Activated naive CD4-positive, alpha-beta T cell treated with anti-CD3 and anti-CD28 coated beads, Interleukin-2, amount 50 U/mL, for 72 hours (primary cell): ENCODE measurements around the gene C2. TPM values are rescaled to one million over a fixed set of nuclear protein-coding genes. Genes with fewer than 3 reads are reported as not detected.
A peak's percentile ranks its signal among the peaks of the same experiment; 100 is the strongest.

ENCODE experiments used
- ATAC-seq, 2 donors: fragments of 150-1000 bp; cut with Tn5 transposase; 2 replicates each; pipeline ENCODE4 v1.10.0; 2021; ENCODE audit warnings: mild to moderate bottlenecking in 2 of 2, moderate library complexity in 2 of 2
- DNase-seq, 2 donors: peaks; one replicate each; pipeline ENCODE4 v3.0.0; 2021 to 2022; ENCODE audit warnings: low spot score in 2 of 2
- H3K27ac Mint-ChIP-seq, 2 donors: one replicate each; pipeline ENCODE4 v1.8.0; 2022; ENCODE audit warnings: mild to moderate bottlenecking in 2 of 2, mixed read lengths in 2 of 2
- H3K36me3 Mint-ChIP-seq, 2 donors: one replicate each; pipeline ENCODE4 v1.8.0; 2022; ENCODE audit warnings: mixed read lengths in 2 of 2
- H3K9me3 Mint-ChIP-seq, 2 donors: one replicate each; pipeline ENCODE4 v1.8.0; 2022; ENCODE audit warnings: mixed read lengths in 2 of 2
- total RNA-seq, 2 donors: library from RNA; stranded (reverse); gene quantifications; one replicate each; pipeline ENCODE4 v1.2.3, GENCODE V29; 2022

C2 gene
- 1 to 10 TPM in 1 of 2 donors, under 1 TPM in 1; 0.53 to 5.2 TPM for total RNA-seq

DNA sequence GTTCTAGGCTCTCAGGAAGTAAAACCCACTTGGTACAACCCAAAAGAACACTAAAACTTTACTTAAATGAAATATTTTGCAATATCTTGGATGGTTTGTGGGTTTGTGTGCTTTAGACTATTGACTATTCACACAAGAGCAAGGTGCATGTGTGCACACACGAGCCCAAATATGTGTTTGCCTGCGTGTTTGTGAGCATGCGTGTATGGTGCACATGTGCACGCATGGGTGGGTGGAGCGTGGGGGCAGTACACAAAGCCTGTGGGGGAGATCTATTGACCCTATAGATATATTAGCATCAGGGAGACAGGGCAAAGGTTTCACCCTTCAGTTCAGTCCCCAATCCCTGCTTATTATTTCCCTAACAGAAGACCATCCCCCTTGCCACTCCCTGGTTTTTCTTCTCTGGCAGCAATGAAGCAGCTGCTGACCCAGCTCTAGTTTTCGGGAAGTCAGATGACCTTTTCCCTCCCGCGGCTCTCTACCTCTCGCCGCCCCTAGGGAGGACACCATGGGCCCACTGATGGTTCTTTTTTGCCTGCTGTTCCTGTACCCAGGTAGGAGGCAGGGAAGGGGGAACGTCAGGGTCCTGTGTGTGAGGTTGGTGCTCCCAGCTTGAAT is at the start of gene C2:
C2 (plus strand) TSS at position 476 of the 621 bp plus-strand sequence; CDS start at position 512, 36 bp downstream.
- ATAC-seq (no peak), DNase-seq (no peak)
- H3K9me3 Mint-ChIP-seq: no peaks in the 10 kb centered on the region
- no peak within 1 kb of the TSS for H3K27ac Mint-ChIP-seq
- H3K36me3 Mint-ChIP-seq: no peaks in the 10 kb centered on the region

GRCh38 chr6:31878222-31878621 is 49.3 kb upstream of the C2 start:
- Mint-ChIP-seq H3K9me3 (no peaks in the 10 kb centered on the region), H3K27ac (peak overlapping the region in 1 of 2 donors; percentile 42), H3K36me3 (peaks cover 8 to 9% of the 10 kb centered on the region in 2 donors)
- DNase-seq: no peak
- ATAC-seq: no peak

DNA sequence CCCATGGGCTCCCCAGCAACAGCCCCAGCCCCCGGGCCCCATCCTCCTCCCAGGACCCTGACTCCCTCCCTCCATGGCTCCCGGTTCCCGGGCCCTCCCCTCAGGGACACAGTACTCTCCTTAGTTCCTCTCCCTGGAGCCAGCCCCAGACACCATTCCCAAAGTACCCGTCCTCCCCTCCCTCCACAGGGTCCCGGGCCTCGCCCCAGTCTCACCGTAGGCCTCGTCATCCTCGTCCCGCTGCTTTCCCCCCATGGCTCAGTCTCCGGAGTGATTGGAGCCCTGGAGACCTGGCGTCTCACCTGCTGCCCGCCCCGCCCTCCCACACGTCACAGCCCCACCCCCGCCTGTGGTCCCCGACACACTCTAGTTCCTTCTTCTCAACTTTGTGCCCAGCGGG is 48.8 kb upstream of the C2 start, which contains the start of gene SLC44A4:
SLC44A4 (minus strand) TSS at position 272 of the 400 bp plus-strand sequence; CDS start at position 255, 17 bp downstream.
- Mint-ChIP-seq H3K27ac (peak within 1 kb of the TSS in 1 of 2 donors; percentile 42), H3K9me3 (no peaks in the 10 kb centered on the region)

GRCh38 chr6:31879143-31879542 is 48.4 kb upstream of the C2 start:
- H3K9me3 Mint-ChIP-seq: no peaks in the 10 kb centered on the region
- ATAC-seq (no peak), DNase-seq (no peak)
- peaks cover 8 to 9% of the 10 kb centered on the region in 2 donors for H3K36me3 Mint-ChIP-seq
- H3K27ac Mint-ChIP-seq: no peak overlapping the region

More for the DNA sequence above, 48.8 kb upstream of the C2 start, which contains the start of gene SLC44A4:
- peaks cover 8 to 9% of the 10 kb centered on the region in 2 donors for H3K36me3 Mint-ChIP-seq
- ATAC-seq (no peak), DNase-seq (no peak)

DNA sequence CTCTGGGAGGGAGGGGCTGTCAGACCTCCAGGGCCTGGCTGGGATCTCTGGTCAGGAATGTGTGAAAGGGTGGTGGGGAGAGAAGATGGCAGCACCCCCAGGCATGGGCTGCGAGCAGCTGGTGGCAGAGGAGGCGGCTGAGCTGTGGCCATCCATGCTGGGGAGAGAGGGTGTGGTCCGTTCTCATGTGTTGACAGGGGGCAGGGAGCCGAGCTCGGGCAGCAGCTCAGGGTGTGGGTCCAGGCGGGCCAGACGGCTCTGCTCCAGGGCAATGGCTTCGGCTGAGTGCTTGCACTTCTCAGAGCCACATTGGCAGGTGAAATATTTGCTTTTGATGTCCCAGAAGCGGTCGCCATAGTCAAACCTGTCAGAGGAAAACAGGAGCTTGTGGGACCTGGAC is 47.6 kb upstream of the C2 start:
- H3K27ac Mint-ChIP-seq: no peak overlapping the region
- ATAC-seq (no peak), DNase-seq (no peak)
- peaks cover 8 to 9% of the 10 kb centered on the region in 2 donors for H3K36me3 Mint-ChIP-seq
- H3K9me3 Mint-ChIP-seq: no peaks in the 10 kb centered on the region

DNA sequence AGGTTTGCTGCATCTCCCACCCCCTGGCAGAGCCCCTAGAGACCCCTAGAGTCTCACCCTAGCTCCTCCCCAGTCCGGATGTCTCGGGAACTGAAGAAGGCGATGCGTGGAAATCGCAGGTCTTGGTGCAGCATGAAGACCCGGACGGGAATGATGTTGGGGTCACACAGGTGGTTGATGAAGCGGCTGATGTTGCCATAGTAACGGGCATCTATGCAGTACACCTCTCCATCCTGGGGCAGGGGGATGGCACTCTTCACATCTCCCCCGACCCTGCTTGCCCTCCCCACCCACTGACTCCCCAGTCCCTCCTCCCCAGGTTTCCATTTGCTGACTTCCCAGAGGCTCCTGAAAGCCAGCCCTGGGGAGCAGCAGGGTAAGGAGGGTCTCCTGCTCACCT is 46.9 kb upstream of the C2 start:
- Mint-ChIP-seq H3K36me3 (peaks cover 8 to 9% of the 10 kb centered on the region in 2 donors), H3K27ac (no peak overlapping the region), H3K9me3 (no peaks in the 10 kb centered on the region)
- ATAC-seq: no peak
- DNase-seq: no peak

GRCh38 chr6:31881136-31881859 is 46.2 kb upstream of the C2 start:
- peak overlapping the region; percentile 12 to 90 for H3K27ac Mint-ChIP-seq
- H3K9me3 Mint-ChIP-seq: no peaks in the 10 kb centered on the region
- H3K36me3 Mint-ChIP-seq: peaks cover 9 to 12% of the 10 kb centered on the region in 2 donors
- ATAC-seq (no peak), DNase-seq (no peak)

- Mint-ChIP-seq H3K36me3 (peaks cover 9 to 13% of the 10 kb centered on the region in 2 donors), H3K27ac (no peak overlapping the region), H3K9me3 (no peaks in the 10 kb centered on the region)
- no peak for DNase-seq
- ATAC-seq: no peak
These were observed 45.2 kb upstream of the C2 start for GRCh38 chr6:31882344-31882743.

DNA sequence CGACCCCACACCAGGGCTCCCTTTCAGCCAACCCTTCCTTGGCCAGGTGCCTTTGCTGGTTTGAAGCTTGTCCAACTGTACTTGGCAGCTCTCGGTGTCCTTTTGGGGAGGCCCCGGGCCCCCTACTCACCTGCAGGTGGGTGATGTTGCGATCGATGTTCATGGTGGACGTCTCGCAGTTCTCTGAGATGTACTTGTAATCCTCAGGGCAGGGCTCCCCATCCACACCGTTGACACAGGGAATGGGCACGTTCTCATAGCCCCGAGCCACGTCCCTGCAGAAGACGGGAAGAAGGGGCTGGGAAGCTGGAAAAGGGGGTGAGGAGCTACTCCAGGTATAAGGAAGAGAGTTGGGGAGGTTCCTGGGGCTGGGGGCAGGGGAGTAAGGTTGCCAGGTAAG is 43.8 kb upstream of the C2 start:
- DNase-seq: no peak
- no peak for ATAC-seq
- peaks cover 9 to 13% of the 10 kb centered on the region in 2 donors for H3K36me3 Mint-ChIP-seq
- H3K27ac Mint-ChIP-seq: no peak overlapping the region
- H3K9me3 Mint-ChIP-seq: no peaks in the 10 kb centered on the region

- Mint-ChIP-seq H3K9me3 (no peaks in the 10 kb centered on the region), H3K36me3 (peaks cover 9 to 13% of the 10 kb centered on the region in 2 donors), H3K27ac (no peak overlapping the region)
- DNase-seq (no peak), ATAC-seq (no peak)
These were observed 42.9 kb upstream of the C2 start for GRCh38 chr6:31884528-31885035.

- DNase-seq (no peak), ATAC-seq (no peak)
- H3K27ac Mint-ChIP-seq: no peak overlapping the region
- no peaks in the 10 kb centered on the region for H3K9me3 Mint-ChIP-seq
- H3K36me3 Mint-ChIP-seq: peaks cover under 1 to 6% of the 10 kb centered on the region in 2 donors
These were observed 41.0 kb upstream of the C2 start for GRCh38 chr6:31886541-31886991.

DNA sequence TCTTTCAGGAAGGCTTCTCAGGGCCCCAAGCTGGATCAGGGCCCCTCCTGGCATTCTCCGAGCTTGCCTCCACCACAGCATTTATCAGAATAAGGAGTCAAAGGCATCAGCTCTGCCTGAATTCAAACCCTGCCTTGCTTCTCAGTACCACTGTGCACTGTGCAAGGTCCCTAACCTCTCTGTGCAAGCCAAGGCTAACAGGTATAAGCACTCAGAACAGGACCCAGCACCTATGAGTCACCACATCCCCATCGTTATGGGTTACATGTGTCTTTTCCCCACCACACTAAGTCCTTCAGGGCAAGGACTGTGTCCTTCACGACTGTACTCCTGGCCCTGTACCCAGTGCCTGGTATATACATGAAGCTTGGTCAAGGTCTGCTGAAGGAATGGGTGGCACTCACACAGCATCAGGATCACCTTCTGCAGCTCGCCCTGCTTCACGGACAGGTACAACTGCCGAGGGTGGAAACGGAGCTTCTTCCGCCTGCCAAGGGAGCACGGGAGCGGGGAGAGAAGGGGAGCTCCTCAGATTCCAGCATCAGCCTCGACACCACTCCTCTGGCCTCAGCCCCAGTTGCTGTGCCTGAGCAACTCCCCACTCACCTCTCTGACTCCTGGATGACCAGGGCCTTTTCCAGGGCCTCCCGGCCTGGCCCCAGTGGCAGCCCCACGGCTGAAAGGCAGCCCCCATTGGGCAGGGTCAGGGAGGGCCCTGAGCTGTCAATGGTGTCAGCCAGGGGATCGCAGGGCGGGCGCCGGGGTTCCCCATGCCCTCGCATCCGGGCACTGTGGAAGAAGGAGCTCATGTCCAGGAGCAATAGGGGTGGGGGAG is 40.1 kb upstream of the C2 start:
- DNase-seq (no peak), ATAC-seq (peak; percentile 32 to 43)
- Mint-ChIP-seq H3K27ac (no peak overlapping the region), H3K36me3 (peaks cover 5 to 6% of the 10 kb centered on the region in 2 donors), H3K9me3 (no peaks in the 10 kb centered on the region)

GRCh38 chr6:31888276-31889258 is 39.0 kb upstream of the C2 start:
- peak overlapping the region in 1 of 2 donors; percentile 13 for H3K27ac Mint-ChIP-seq
- H3K36me3 Mint-ChIP-seq: peaks cover 5 to 8% of the 10 kb centered on the region in 2 donors
- H3K9me3 Mint-ChIP-seq: no peaks in the 10 kb centered on the region
- ATAC-seq (peak; percentile 50 to 60), DNase-seq (peak in 1 of 2 donors; percentile 79)

GRCh38 chr6:31889331-31889972 is 38.1 kb upstream of the C2 start:
- ATAC-seq (no peak), DNase-seq (no peak)
- no peaks in the 10 kb centered on the region for H3K9me3 Mint-ChIP-seq
- H3K27ac Mint-ChIP-seq: peak overlapping the region in 1 of 2 donors; percentile 13
- H3K36me3 Mint-ChIP-seq: peaks cover 5 to 8% of the 10 kb centered on the region in 2 donors

DNA sequence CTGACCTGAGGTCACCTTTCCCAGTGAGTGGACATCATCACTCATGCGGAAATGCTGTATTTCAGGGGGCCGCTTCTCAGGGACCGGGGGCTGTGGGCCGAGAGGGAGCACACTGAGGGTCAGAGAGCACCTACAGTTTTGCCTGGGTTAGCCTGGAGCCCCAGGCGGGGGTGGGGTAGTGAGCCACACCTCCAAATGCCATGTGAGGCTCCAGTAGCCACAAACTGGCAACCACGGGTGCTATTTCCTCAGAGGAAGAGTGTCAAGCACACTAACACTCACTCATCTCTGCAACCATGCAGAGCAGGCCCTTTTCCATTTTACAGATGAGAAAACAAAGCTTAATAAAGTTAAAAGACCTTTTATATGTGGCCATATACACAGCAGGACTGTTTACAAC is 34.7 kb upstream of the C2 start:
- DNase-seq: no peak
- no peak overlapping the region for H3K27ac Mint-ChIP-seq
- peaks cover under 1 to 8% of the 10 kb centered on the region in 2 donors for H3K36me3 Mint-ChIP-seq
- no peaks in the 10 kb centered on the region for H3K9me3 Mint-ChIP-seq
- ATAC-seq: no peak
